Measurements from ENCODE around the gene FSTL5. TPM values are rescaled to one million over a fixed set of nuclear protein-coding genes. Genes with fewer than 3 reads are reported as not detected.
"Not testable (repeated sequence)": the region's sequence is repeated elsewhere in the genome, so short reads cannot be mapped to it uniquely, and the experiment has no call there.

Gene FSTL5
- polyA plus RNA-seq, 4 donors: 0.74 to 3.1 (median 2.5) TPM

GRCh38 chr4:161758412-161758811, 405.4 kb downstream of the FSTL5 start:
- DNase-seq (ENCODE audit: low read depth in 4 of 4, low spot score in 3 of 4): not testable (repeated sequence)

GRCh38 chr4:161728929-161729328, 434.9 kb downstream of the FSTL5 start:
- DNase-seq (ENCODE audit: low read depth in 4 of 4, low spot score in 3 of 4): no peak

- DNase-seq (ENCODE audit: low read depth in 4 of 4, low spot score in 3 of 4): no peak
Observed at GRCh38 chr4:161721947-161722346, 441.9 kb downstream of the FSTL5 start.

- no peak for DNase-seq (ENCODE audit: low read depth in 4 of 4, low spot score in 3 of 4)
Observed at GRCh38 chr4:161717084-161717483, 446.7 kb downstream of the FSTL5 start.

GRCh38 chr4:161714931-161715330, 448.9 kb downstream of the FSTL5 start:
- DNase-seq (ENCODE audit: low read depth in 4 of 4, low spot score in 3 of 4): no peak

- no peak for DNase-seq (ENCODE audit: low read depth in 4 of 4, low spot score in 3 of 4)
Observed at GRCh38 chr4:161714022-161714751, 449.6 kb downstream of the FSTL5 start.

- DNase-seq (ENCODE audit: low read depth in 4 of 4, low spot score in 3 of 4): no peak
Observed at GRCh38 chr4:161704653-161705052, 459.1 kb downstream of the FSTL5 start.

GRCh38 chr4:161704040-161704439, 459.8 kb downstream of the FSTL5 start:
- DNase-seq (ENCODE audit: low read depth in 4 of 4, low spot score in 3 of 4): no peak

GRCh38 chr4:161702287-161702686, 461.5 kb downstream of the FSTL5 start:
- DNase-seq (ENCODE audit: low read depth in 4 of 4, low spot score in 3 of 4): no peak

GRCh38 chr4:161696944-161697343, 466.9 kb downstream of the FSTL5 start:
- DNase-seq (ENCODE audit: low read depth in 4 of 4, low spot score in 3 of 4): no peak

- DNase-seq (ENCODE audit: low read depth in 4 of 4, low spot score in 3 of 4): no peak
Observed at GRCh38 chr4:161680146-161680545, 483.7 kb downstream of the FSTL5 start.

GRCh38 chr4:161664740-161665139, 499.1 kb downstream of the FSTL5 start:
- DNase-seq (ENCODE audit: low read depth in 4 of 4, low spot score in 3 of 4): no peak

GRCh38 chr4:161663844-161664243, 500.0 kb downstream of the FSTL5 start:
- DNase-seq (ENCODE audit: low read depth in 4 of 4, low spot score in 3 of 4): no peak

- no peak for DNase-seq (ENCODE audit: low read depth in 4 of 4, low spot score in 3 of 4)
Observed at GRCh38 chr4:161658676-161659075, 505.1 kb downstream of the FSTL5 start.

- no peak for DNase-seq (ENCODE audit: low read depth in 4 of 4, low spot score in 3 of 4)
Observed at GRCh38 chr4:161657616-161658015, 506.2 kb downstream of the FSTL5 start.

- no peak for DNase-seq (ENCODE audit: low read depth in 4 of 4, low spot score in 3 of 4)
Observed at GRCh38 chr4:161656594-161656993, 507.2 kb downstream of the FSTL5 start.

GRCh38 chr4:161655148-161655547, 508.7 kb downstream of the FSTL5 start:
- no peak for DNase-seq (ENCODE audit: low read depth in 4 of 4, low spot score in 3 of 4)

- DNase-seq (ENCODE audit: low read depth in 4 of 4, low spot score in 3 of 4): no peak
Observed at GRCh38 chr4:161653697-161654096, 510.1 kb downstream of the FSTL5 start.

GRCh38 chr4:161651586-161651985, 512.2 kb downstream of the FSTL5 start:
- DNase-seq (ENCODE audit: low read depth in 4 of 4, low spot score in 3 of 4): no peak

- DNase-seq (ENCODE audit: low read depth in 4 of 4, low spot score in 3 of 4): no peak
Observed at GRCh38 chr4:161650812-161651211, 513.0 kb downstream of the FSTL5 start.

GRCh38 chr4:161647757-161648156, 516.0 kb downstream of the FSTL5 start:
- no peak for DNase-seq (ENCODE audit: low read depth in 4 of 4, low spot score in 3 of 4)

GRCh38 chr4:161642708-161643107, 521.1 kb downstream of the FSTL5 start:
- DNase-seq (ENCODE audit: low read depth in 4 of 4, low spot score in 3 of 4): no peak

Data from left renal pelvis (tissue), 4 donors.